Activated T-helper 2 cell treated with anti-CD3 and anti-CD28 coated beads, Interferon-gamma antibody, Interleukin-2, Interleukin-4, amounts not matched to agents 10 μg/mL and 5 μg/mL and 100 μg/mL, durations not matched to agents 14 hours and 24 hours and 36 hours (primary cell): ENCODE results near the gene IPO13. TPM values are rescaled to one million over a fixed set of nuclear protein-coding genes. Genes with fewer than 3 reads are reported as not detected.
A peak's percentile ranks its signal among the peaks of the same experiment; 100 is the strongest.

ENCODE experiments used
- DNase-seq: peaks from one replicate; pipeline ENCODE4 v3.0.0; 2021; ENCODE audit warnings: low spot score
- H3K27ac Mint-ChIP-seq: one replicate; pipeline ENCODE4 v1.8.0; 2021; ENCODE audit warnings: mixed read lengths
- H3K27me3 Mint-ChIP-seq: one replicate; pipeline ENCODE4 v1.8.0; 2021; ENCODE audit warnings: low read depth, mixed read lengths
- H3K36me3 Mint-ChIP-seq: one replicate; pipeline ENCODE4 v1.8.0; 2021; ENCODE audit warnings: low read depth, mixed read lengths
- H3K4me1 Mint-ChIP-seq: one replicate; pipeline ENCODE4 v1.8.0; 2021; ENCODE audit warnings: low read depth, mixed read lengths
- H3K4me3 Mint-ChIP-seq: one replicate; pipeline ENCODE4 v1.8.0; 2021; ENCODE audit warnings: low read depth, mild to moderate bottlenecking, moderate library complexity, mixed read lengths
- H3K9me3 Mint-ChIP-seq: one replicate; pipeline ENCODE4 v1.8.0; 2021; ENCODE audit warnings: mixed read lengths
- intact Hi-C: fragments of 100-400 bp; cut with micrococcal nuclease; formaldehyde crosslinking; loops from one replicate; pipeline ENCODE4 v1.15.1; 2023
- total RNA-seq: library from RNA; stranded (reverse); gene quantifications from 2 replicates; pipeline ENCODE4 v1.2.3, GENCODE V29; 2022

The IPO13 gene
- total RNA-seq, 1 donor from 2014 or later: 26.4 TPM

GRCh38 chr1:43992232-43992995 lies 45.7 kb downstream of the IPO13 start:
- Mint-ChIP-seq H3K27ac (peak overlapping the region; percentile 22), H3K27me3 (peaks cover 3% of the 10 kb centered on the region), H3K9me3 (no peaks in the 10 kb centered on the region), H3K4me1 (peaks cover 8% of the 10 kb centered on the region), H3K4me3 (peak overlapping the region; percentile 92), H3K36me3 (no peaks in the 10 kb centered on the region)
- intact Hi-C loops: loop anchor here (5.0 kb wide), 1 partner anchor 40 kb away; the partner anchor contains the start of gene SLC6A9
- DNase-seq: no peak

- Mint-ChIP-seq H3K9me3 (no peaks in the 10 kb centered on the region), H3K4me1 (peaks cover 8% of the 10 kb centered on the region), H3K4me3 (no peak overlapping the region), H3K27me3 (peaks cover 3% of the 10 kb centered on the region), H3K27ac (no peak overlapping the region), H3K36me3 (no peaks in the 10 kb centered on the region)
- intact Hi-C loops: loop anchor here (5.0 kb wide), 1 partner anchor 39 kb away; the partner anchor contains the start of gene SLC6A9
- DNase-seq: no peak
Measured at GRCh38 chr1:43993206-43993914, 46.6 kb downstream of the IPO13 start.

- Mint-ChIP-seq H3K9me3 (no peaks in the 10 kb centered on the region), H3K36me3 (no peaks in the 10 kb centered on the region), H3K27me3 (peaks cover 3% of the 10 kb centered on the region), H3K4me3 (no peak overlapping the region), H3K4me1 (peaks cover 8% of the 10 kb centered on the region), H3K27ac (no peak overlapping the region)
- intact Hi-C loops: loop anchor here (5.0 kb wide), 1 partner anchor 38 kb away; the partner anchor contains the start of gene SLC6A9
- DNase-seq: no peak
Measured at GRCh38 chr1:43994071-43994470, 47.3 kb downstream of the IPO13 start.

- Mint-ChIP-seq H3K4me1 (peaks cover 8% of the 10 kb centered on the region), H3K4me3 (no peak overlapping the region), H3K27ac (no peak overlapping the region), H3K27me3 (peaks cover 3% of the 10 kb centered on the region), H3K9me3 (no peaks in the 10 kb centered on the region), H3K36me3 (no peaks in the 10 kb centered on the region)
- intact Hi-C loops: loop anchor here (5.0 kb wide), 1 partner anchor 37 kb away; the partner anchor contains the start of gene SLC6A9
- no peak for DNase-seq
Measured at GRCh38 chr1:43994794-43995790, 48.3 kb downstream of the IPO13 start.

- DNase-seq: no peak
- H3K27me3 Mint-ChIP-seq: peaks cover 3% of the 10 kb centered on the region
- intact Hi-C loops: no loop called here
- no peak overlapping the region for H3K27ac Mint-ChIP-seq
- no peak overlapping the region for H3K4me3 Mint-ChIP-seq
- peaks cover 5% of the 10 kb centered on the region for H3K4me1 Mint-ChIP-seq
- no peaks in the 10 kb centered on the region for H3K36me3 Mint-ChIP-seq
- H3K9me3 Mint-ChIP-seq: no peaks in the 10 kb centered on the region
Measured at GRCh38 chr1:43995984-43996732, 49.4 kb downstream of the IPO13 start.

- DNase-seq: no peak
- H3K36me3 Mint-ChIP-seq: no peaks in the 10 kb centered on the region
- peaks cover 4% of the 10 kb centered on the region for H3K4me1 Mint-ChIP-seq
- peaks cover 3% of the 10 kb centered on the region for H3K27me3 Mint-ChIP-seq
- no peaks in the 10 kb centered on the region for H3K9me3 Mint-ChIP-seq
- no peak overlapping the region for H3K4me3 Mint-ChIP-seq
- intact Hi-C loops: no loop called here
- no peak overlapping the region for H3K27ac Mint-ChIP-seq
Measured at GRCh38 chr1:43996733-43997115, 50.0 kb downstream of the IPO13 start.

- peaks cover 4% of the 10 kb centered on the region for H3K4me1 Mint-ChIP-seq
- intact Hi-C loops: no loop called here
- no peak overlapping the region for H3K4me3 Mint-ChIP-seq
- H3K27me3 Mint-ChIP-seq: peaks cover 3% of the 10 kb centered on the region
- no peak for DNase-seq
- H3K27ac Mint-ChIP-seq: no peak overlapping the region
- no peaks in the 10 kb centered on the region for H3K36me3 Mint-ChIP-seq
- no peaks in the 10 kb centered on the region for H3K9me3 Mint-ChIP-seq
Measured at GRCh38 chr1:43997295-43997999, 50.7 kb downstream of the IPO13 start.

- intact Hi-C loops: no loop called here
- Mint-ChIP-seq H3K36me3 (no peaks in the 10 kb centered on the region), H3K9me3 (no peaks in the 10 kb centered on the region), H3K27ac (no peak overlapping the region), H3K27me3 (no peaks in the 10 kb centered on the region), H3K4me1 (no peaks in the 10 kb centered on the region), H3K4me3 (no peak overlapping the region)
- DNase-seq: no peak
Measured at GRCh38 chr1:43998000-43998378, 51.2 kb downstream of the IPO13 start.

GRCh38 chr1:43999455-43999854 lies 52.7 kb downstream of the IPO13 start:
- Mint-ChIP-seq H3K4me3 (no peak overlapping the region), H3K36me3 (no peaks in the 10 kb centered on the region), H3K9me3 (no peaks in the 10 kb centered on the region), H3K27me3 (no peaks in the 10 kb centered on the region), H3K4me1 (no peaks in the 10 kb centered on the region), H3K27ac (no peak overlapping the region)
- no peak for DNase-seq
- intact Hi-C loops: no loop called here

GRCh38 chr1:44000122-44000665 lies 53.4 kb downstream of the IPO13 start:
- Mint-ChIP-seq H3K27ac (no peak overlapping the region), H3K4me3 (no peak overlapping the region), H3K36me3 (no peaks in the 10 kb centered on the region), H3K4me1 (no peaks in the 10 kb centered on the region), H3K27me3 (no peaks in the 10 kb centered on the region), H3K9me3 (no peaks in the 10 kb centered on the region)
- intact Hi-C loops: no loop called here
- no peak for DNase-seq

GRCh38 chr1:44002165-44002564 lies 55.4 kb downstream of the IPO13 start:
- H3K4me1 Mint-ChIP-seq: no peaks in the 10 kb centered on the region
- H3K36me3 Mint-ChIP-seq: no peaks in the 10 kb centered on the region
- intact Hi-C loops: no loop called here
- H3K27ac Mint-ChIP-seq: no peak overlapping the region
- H3K9me3 Mint-ChIP-seq: no peaks in the 10 kb centered on the region
- H3K27me3 Mint-ChIP-seq: no peaks in the 10 kb centered on the region
- no peak overlapping the region for H3K4me3 Mint-ChIP-seq
- no peak for DNase-seq
